CMK (cell line): ENCODE data around the gene GPC6.
"Not testable (repeated sequence)": the region's sequence is repeated elsewhere in the genome, so short reads cannot be mapped to it uniquely, and the experiment has no call there.

ENCODE experiments used
- DNase-seq: peaks from one replicate; pipeline ENCODE4 v3.0.0-alpha.2; 2010; ENCODE audit warnings: low read depth

GPC6 gene

GRCh38 chr13:94251831-94252608 lies 1025.4 kb downstream of the GPC6 start:
- DNase-seq: no peak

- no peak for DNase-seq
Observed at GRCh38 chr13:94254737-94255136, 1028.1 kb downstream of the GPC6 start.

GRCh38 chr13:94256721-94257120 lies 1030.1 kb downstream of the GPC6 start:
- DNase-seq: no peak

- no peak for DNase-seq
Observed at GRCh38 chr13:94259984-94260383, 1033.4 kb downstream of the GPC6 start.

- DNase-seq: no peak
Observed at GRCh38 chr13:94261163-94261562, 1034.6 kb downstream of the GPC6 start.

GRCh38 chr13:94263038-94263437 lies 1036.4 kb downstream of the GPC6 start:
- no peak for DNase-seq

GRCh38 chr13:94267581-94268366 lies 1041.2 kb downstream of the GPC6 start:
- no peak for DNase-seq

GRCh38 chr13:94268661-94269060 lies 1042.1 kb downstream of the GPC6 start:
- no peak for DNase-seq

GRCh38 chr13:94269557-94269956 lies 1043.0 kb downstream of the GPC6 start:
- no peak for DNase-seq

- DNase-seq: no peak
Observed at GRCh38 chr13:94270556-94270955, 1043.9 kb downstream of the GPC6 start.

- no peak for DNase-seq
Observed at GRCh38 chr13:94272038-94272437, 1045.4 kb downstream of the GPC6 start.

- DNase-seq: no peak
Observed at GRCh38 chr13:94280349-94280748, 1053.7 kb downstream of the GPC6 start.

- no peak for DNase-seq
Observed at GRCh38 chr13:94280845-94281244, 1054.2 kb downstream of the GPC6 start.

- DNase-seq: no peak
Observed at GRCh38 chr13:94286581-94286980, 1060.0 kb downstream of the GPC6 start.

GRCh38 chr13:94291631-94292322 lies 1065.2 kb downstream of the GPC6 start:
- no peak for DNase-seq

- DNase-seq: no peak
Observed at GRCh38 chr13:94292323-94292640, 1065.7 kb downstream of the GPC6 start.

- DNase-seq: no peak
Observed at GRCh38 chr13:94296471-94296870, 1069.9 kb downstream of the GPC6 start.

- DNase-seq: no peak
Observed at GRCh38 chr13:94298346-94298745, 1071.7 kb downstream of the GPC6 start.

- no peak for DNase-seq
Observed at GRCh38 chr13:94300401-94300800, 1073.8 kb downstream of the GPC6 start.

- no peak for DNase-seq
Observed at GRCh38 chr13:94301487-94301886, 1074.9 kb downstream of the GPC6 start.

GRCh38 chr13:94302847-94303565 lies 1076.4 kb downstream of the GPC6 start:
- not testable (repeated sequence) for DNase-seq

- DNase-seq: no peak
Observed at GRCh38 chr13:94303644-94304174, 1077.1 kb downstream of the GPC6 start.
